Esophagus muscularis mucosa (tissue), 4 donors: Measurements from ENCODE around the gene MIOX. TPM values are rescaled to one million over a fixed set of nuclear protein-coding genes. Genes with fewer than 3 reads are reported as not detected.

Experiments used
- DNase-seq: peaks from one replicate; pipeline ENCODE4 v3.0.0-alpha.2; 2017; ENCODE audit errors: extremely low spot score
- H3K27ac ChIP-seq, 4 donors: fragments of 200-600 bp; sonication (generic); replicated peaks in 1 of 4; 1 replicate in 3 of 4; 2 replicates in 1 of 4; pipeline ENCODE4 v1.5.1; 2016 to 2019; ENCODE audit warnings: mild to moderate bottlenecking in 1 of 4
- H3K27me3 ChIP-seq, 4 donors: fragments of 200-600 bp; sonication (generic); one replicate each; pipeline versions ENCODE4 v1.5.1 to v1.6.0; 2016 to 2019
- H3K36me3 ChIP-seq, 4 donors: fragments of 200-600 bp; sonication (generic); one replicate each; pipeline ENCODE4 v1.5.1; 2016 to 2019
- H3K4me1 ChIP-seq, 4 donors: fragments of 200-600 bp; sonication (generic); one replicate each; pipeline ENCODE4 v1.5.1; 2016 to 2019
- H3K4me3 ChIP-seq, 4 donors: fragments of 200-600 bp; sonication (generic); 1 replicate in 2 of 4; 2 replicates in 2 of 4; pipeline ENCODE4 v1.5.1; 2016 to 2019; ENCODE audit warnings: mild to moderate bottlenecking in 4 of 4, moderate library complexity in 1 of 4
- H3K9me3 ChIP-seq, 4 donors: fragments of 200-600 bp; sonication (generic); 1 replicate in 3 of 4; 2 replicates in 1 of 4; pipeline ENCODE4 v1.5.1; 2016 to 2019
- EP300 ChIP-seq: sonication (generic); formaldehyde crosslinking; IDR thresholded peaks from one replicate; pipeline ENCODE4 v1.6.1; 2017; ENCODE audit warnings: antibody characterized with exemption
- POLR2A ChIP-seq: fragments of 450-650 bp; IDR thresholded peaks from one replicate; pipeline ENCODE4 v1.6.1; 2017; ENCODE audit warnings: antibody characterized with exemption, moderate library complexity, mild to moderate bottlenecking, low read depth
- POLR2AphosphoS5 ChIP-seq, 2 donors: sonication (generic); formaldehyde crosslinking; IDR thresholded peaks; one replicate each; pipeline ENCODE4 v1.6.1; 2017; ENCODE audit warnings: antibody characterized with exemption in 2 of 2
- WGBS: methylation state at CpG from one replicate; pipeline ENCODE4 v1.1.5; 2018; 5-methylcytosine and 5-hydroxymethylcytosine counted together
- intact Hi-C: fragments of 100-400 bp; cut with DNase I; formaldehyde crosslinking; loops from one replicate; pipeline ENCODE4 v1.15.1; 2023
- total RNA-seq, 4 donors: library from RNA; depleted of rRNA; stranded (reverse); fragments of >200 nt; gene quantifications; one replicate each; pipeline versions ENCODE4 v1.1.0 to v1.2.1, GENCODE V29; 2016
- TF ChIP-seq, protein P1 (sequence below), 3 experiments: fragments of 200-600 bp in 2 of 3; fragments of 450-650 bp in 1 of 3; sonication (generic) in 2 of 3; IDR thresholded peaks; one replicate each; pipeline ENCODE4 v1.5.1; 2017 to 2019; ENCODE audit warnings: antibody characterized with exemption in 3 of 3, mild to moderate bottlenecking in 2 of 3, moderate library complexity in 1 of 3

Gene MIOX
- total RNA-seq = not detected

- no peaks in the 10 kb centered on the region for H3K9me3 ChIP-seq
- 48% methylated on average over 10 of the region's 23 CpGs for WGBS
- no peaks in the 10 kb centered on the region for H3K36me3 ChIP-seq
- TF ChIP-seq EP300 = no peak
- no peak for TF ChIP-seq POLR2A
- TF ChIP-seq, protein P1, sequence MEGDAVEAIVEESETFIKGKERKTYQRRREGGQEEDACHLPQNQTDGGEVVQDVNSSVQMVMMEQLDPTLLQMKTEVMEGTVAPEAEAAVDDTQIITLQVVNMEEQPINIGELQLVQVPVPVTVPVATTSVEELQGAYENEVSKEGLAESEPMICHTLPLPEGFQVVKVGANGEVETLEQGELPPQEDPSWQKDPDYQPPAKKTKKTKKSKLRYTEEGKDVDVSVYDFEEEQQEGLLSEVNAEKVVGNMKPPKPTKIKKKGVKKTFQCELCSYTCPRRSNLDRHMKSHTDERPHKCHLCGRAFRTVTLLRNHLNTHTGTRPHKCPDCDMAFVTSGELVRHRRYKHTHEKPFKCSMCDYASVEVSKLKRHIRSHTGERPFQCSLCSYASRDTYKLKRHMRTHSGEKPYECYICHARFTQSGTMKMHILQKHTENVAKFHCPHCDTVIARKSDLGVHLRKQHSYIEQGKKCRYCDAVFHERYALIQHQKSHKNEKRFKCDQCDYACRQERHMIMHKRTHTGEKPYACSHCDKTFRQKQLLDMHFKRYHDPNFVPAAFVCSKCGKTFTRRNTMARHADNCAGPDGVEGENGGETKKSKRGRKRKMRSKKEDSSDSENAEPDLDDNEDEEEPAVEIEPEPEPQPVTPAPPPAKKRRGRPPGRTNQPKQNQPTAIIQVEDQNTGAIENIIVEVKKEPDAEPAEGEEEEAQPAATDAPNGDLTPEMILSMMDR (IDR thresholded peaks at IDR 0.05) = no peak
- TF ChIP-seq POLR2AphosphoS5 (IDR thresholded peaks at IDR 0.05) = no peak
- H3K27ac ChIP-seq = no peak within 1 kb of the TSS
- peaks cover 4 to 80% (median 31%) of the 10 kb centered on the region in 4 donors for H3K27me3 ChIP-seq
- peaks cover 3 to 8% (median 7%) of the 10 kb centered on the region in 4 donors for H3K4me1 ChIP-seq
- no peak within 1 kb of the TSS for H3K4me3 ChIP-seq
- intact Hi-C loops = no loop called here
- no peak for DNase-seq
Measured at GRCh38 chr22:50486561-50487289, at the start of gene MIOX. Gene MIOX (plus strand): TSS chr22:50486859. CDS start chr22:50486898, 39 bp downstream.

GRCh38 chr22:50437511-50438304 is 49.0 kb upstream of the MIOX start:
- Histone ChIP-seq H3K4me3 (no peak overlapping the region), H3K36me3 (peaks cover 57 to 82% (median 79%) of the 10 kb centered on the region in 4 donors), H3K4me1 (no peaks in the 10 kb centered on the region), H3K27me3 (no peaks in the 10 kb centered on the region), H3K27ac (no peak overlapping the region), H3K9me3 (no peaks in the 10 kb centered on the region)
- intact Hi-C loops = no loop called here
- 87% methylated on average over 8 of the region's 36 CpGs for WGBS
- TF ChIP-seq, protein P1 (IDR thresholded peaks at IDR 0.05) = no peak
- DNase-seq = no peak

DNA sequence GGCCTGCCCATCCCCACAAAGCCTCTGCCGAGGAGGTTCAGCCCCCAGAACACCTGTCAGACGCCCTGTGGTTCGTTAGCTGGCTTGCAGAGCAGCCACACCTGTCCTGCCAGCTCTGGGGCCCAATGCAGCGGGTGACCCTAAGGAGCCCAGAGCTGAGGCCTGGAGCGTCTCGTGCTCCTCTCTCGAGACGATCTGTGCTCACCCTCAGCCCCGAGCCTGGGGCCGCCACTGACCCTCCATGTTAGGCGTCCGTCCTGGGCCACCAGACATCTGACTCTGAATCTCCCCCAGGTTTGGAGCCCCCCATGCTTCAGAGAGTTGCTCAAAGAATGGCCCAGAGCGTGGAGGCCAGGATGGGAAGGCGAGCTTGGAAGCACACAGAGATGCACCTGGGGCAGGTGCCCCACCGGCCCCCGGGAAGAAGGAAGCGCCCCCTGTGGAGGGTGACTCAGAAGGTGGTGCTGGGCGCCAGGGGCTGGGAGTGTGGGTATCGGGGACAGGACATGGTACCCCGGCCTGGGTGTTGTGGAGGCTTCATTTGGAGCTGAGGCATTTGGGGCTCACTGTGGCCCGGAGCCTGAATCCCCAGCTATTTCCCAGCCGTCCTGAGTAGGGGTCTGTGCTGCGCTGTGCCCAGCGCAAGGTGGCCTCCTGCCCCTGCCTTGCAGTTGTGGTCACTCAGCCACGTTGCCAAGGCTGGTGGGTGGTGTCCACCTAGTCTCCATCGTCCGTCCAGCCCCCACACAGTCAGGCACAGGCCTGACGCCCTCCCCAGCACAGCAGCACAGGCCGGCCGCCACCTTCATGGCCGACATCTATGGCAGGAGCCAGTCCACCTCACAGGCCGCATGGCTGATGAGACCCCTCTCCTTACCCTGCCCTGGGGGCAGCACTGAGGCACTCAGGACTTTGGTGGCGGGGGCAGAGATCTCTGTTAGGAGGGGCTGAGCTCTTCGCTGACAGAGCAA is 48.1 kb upstream of the MIOX start:
- intact Hi-C loops = no loop called here
- H3K36me3 ChIP-seq = peaks cover 54 to 83% (median 78%) of the 10 kb centered on the region in 4 donors
- WGBS = 86% methylated on average over 25 of the region's 34 CpGs

DNA sequence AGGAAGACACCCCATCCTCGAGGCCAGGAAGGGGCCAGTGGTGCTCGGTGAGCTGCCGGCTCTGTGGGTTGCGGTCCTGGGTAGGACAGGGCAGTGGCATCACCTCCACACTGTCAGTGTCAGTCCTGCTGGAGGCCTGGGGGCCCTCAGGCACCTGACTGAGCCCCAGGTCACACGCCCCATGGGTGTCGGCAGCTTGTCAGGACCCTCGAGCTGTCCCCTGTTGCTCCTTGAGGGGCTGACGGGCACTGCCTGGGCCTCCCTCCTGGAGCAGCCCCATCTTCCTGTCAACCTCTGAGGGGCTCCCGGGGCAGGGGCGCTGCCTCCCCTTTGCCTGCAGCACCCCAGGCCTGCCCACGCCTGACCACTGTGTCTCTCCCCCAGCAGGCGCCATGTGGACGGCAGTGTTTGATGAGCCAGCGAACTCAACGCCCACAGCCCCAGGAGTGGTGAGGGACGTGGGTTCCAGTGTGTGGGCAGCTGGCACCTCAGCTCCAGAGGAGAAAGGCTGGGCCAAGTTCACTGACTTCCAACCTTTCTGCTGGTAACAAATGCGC is 47.3 kb upstream of the MIOX start:
- no peak for DNase-seq
- WGBS = 91% methylated on average over 10 of the region's 17 CpGs
- no peaks in the 10 kb centered on the region for H3K9me3 ChIP-seq
- peaks cover 5 to 12% (median 9%) of the 10 kb centered on the region in 4 donors for H3K4me1 ChIP-seq
- no peak overlapping the region for H3K4me3 ChIP-seq
- TF ChIP-seq POLR2A (no peak), POLR2AphosphoS5 (IDR thresholded peaks at IDR 0.05) (no peak), EP300 (no peak)
- peaks cover 54 to 88% (median 84%) of the 10 kb centered on the region in 4 donors for H3K36me3 ChIP-seq
- no peak overlapping the region for H3K27ac ChIP-seq
- no peaks in the 10 kb centered on the region for H3K27me3 ChIP-seq
- intact Hi-C loops = no loop called here

More for the DNA sequence above, 48.1 kb upstream of the MIOX start:
- DNase-seq = no peak
- TF ChIP-seq, protein P1 (IDR thresholded peaks at IDR 0.05) = no peak
- TF ChIP-seq EP300 = no peak
- TF ChIP-seq POLR2A = no peak
- TF ChIP-seq POLR2AphosphoS5 (IDR thresholded peaks at IDR 0.05) = no peak
- Histone ChIP-seq H3K27me3 (no peaks in the 10 kb centered on the region), H3K9me3 (no peaks in the 10 kb centered on the region), H3K4me1 (peaks cover 0 to 4% (median 1%) of the 10 kb centered on the region in 4 donors), H3K27ac (no peak overlapping the region), H3K4me3 (no peak overlapping the region)
